MM.1S (cell line): Measurements from ENCODE around the gene SERPINE2.

Source experiments
- CTCF ChIP-seq: fragments of 300-600 bp; sonication (generic); IDR thresholded peaks from 2 replicates; pipeline ENCODE4 v1.5.1; 2016; ENCODE audit warnings: antibody characterized with exemption, low read length, mixed read lengths
- EZH2 ChIP-seq: fragments of 300-600 bp; sonication (generic); optimal IDR thresholded peaks from 2 replicates; pipeline ENCODE3; 2017; ENCODE audit warnings: low read depth, mild to moderate bottlenecking, antibody characterized with exemption, low read length, mixed read lengths

DNA sequence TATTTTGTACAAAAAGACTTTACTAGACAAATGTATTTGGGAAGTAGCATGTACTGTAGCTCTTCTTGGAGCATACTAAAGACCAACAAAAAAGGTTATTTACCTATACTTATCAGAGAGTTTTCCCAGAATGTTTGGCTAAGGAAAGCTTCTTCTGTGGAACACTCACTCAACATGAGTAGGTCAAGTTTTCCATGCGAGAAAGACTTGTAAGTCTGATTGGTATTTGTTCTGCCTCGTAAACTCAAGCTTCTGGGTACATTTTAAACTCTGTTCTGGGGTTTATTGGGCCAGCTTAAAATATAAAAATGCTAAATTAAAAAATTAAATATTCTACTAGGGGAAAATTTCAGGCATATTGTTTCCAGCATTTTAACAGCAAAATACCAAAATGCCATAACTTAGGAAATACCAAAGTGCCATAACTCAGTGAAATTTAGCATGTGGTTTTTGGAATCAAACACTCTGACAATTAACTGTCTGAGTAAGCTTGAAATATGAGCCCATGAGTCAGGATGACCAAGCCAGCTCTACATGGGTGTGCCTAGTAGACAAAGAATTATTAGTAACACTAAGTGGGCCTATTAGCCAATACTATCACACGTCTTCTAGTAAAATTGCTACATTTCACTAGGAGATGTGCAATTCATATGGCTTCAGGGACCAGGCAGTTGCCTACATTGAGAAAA lies 47.3 kb upstream of the SERPINE2 start:
- TF ChIP-seq EZH2 (no peak), CTCF (no peak)
